Measurements from ENCODE around the gene BTBD10.
A peak's percentile ranks its signal among the peaks of the same experiment; 100 is the strongest.
"Not testable (repeated sequence)": the region's sequence is repeated elsewhere in the genome, so short reads cannot be mapped to it uniquely, and the experiment has no call there.

The BTBD10 gene

DNA sequence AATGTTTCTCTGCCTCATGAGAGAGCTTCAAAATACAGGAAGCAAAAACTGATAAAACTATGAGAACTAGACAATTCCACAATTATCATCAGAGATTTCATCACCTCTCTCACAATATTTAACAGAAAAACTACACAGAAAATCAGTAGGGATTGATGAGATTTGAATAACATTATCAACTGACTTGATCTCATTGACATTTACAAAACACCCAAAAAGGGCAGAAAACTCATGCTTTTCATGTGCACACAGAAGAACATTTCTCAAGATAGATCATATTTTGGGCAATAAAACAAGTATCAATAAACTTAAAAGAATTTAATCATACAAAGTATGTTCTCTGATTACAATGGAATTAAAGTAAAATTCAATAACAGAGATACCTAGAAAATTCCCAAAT, 35.6 kb downstream of the BTBD10 start:
- no peak overlapping the region for H3K27ac Mint-ChIP-seq
- H3K27me3 Mint-ChIP-seq: no peaks in the 10 kb centered on the region
- H3K4me1 Mint-ChIP-seq (ENCODE audit: low read depth): peaks cover 47% of the 10 kb centered on the region
- H3K9me3 Mint-ChIP-seq: peaks cover 13% of the 10 kb centered on the region
- peaks cover 51% of the 10 kb centered on the region for H3K36me3 Mint-ChIP-seq (ENCODE audit: low read depth)
- no peak for DNase-seq
- no peak overlapping the region for H3K4me3 Mint-ChIP-seq

- Mint-ChIP-seq H3K27ac (no peak overlapping the region), H3K4me1 (ENCODE audit: low read depth) (peaks cover 35% of the 10 kb centered on the region), H3K9me3 (peaks cover 9% of the 10 kb centered on the region), H3K27me3 (no peaks in the 10 kb centered on the region), H3K36me3 (ENCODE audit: low read depth) (peaks cover 50% of the 10 kb centered on the region), H3K4me3 (no peak overlapping the region)
- DNase-seq: no peak
These were observed 39.6 kb downstream of the BTBD10 start for GRCh38 chr11:13423372-13423771.

DNA sequence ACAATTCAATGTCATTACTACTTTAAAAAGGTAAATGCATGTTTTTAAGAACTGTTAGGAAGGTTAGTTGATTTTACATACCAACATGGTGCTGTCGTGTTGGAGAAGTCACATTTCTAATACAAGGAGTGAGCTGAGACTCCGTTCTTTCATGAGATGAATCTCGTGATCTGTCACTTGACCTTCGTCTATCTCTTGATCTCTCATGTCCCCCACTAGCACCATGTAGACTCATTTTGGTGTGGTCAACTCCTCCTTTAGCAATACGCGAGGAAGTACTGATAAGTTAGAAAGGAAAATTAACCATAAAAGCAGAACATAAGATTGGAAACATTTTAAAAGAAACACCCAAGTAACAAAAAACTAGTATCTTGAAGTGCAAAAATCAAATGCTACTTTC, 41.5 kb downstream of the BTBD10 start:
- no peak for DNase-seq
- Mint-ChIP-seq H3K27ac (peak overlapping the region; percentile 77), H3K27me3 (no peaks in the 10 kb centered on the region), H3K9me3 (no peaks in the 10 kb centered on the region), H3K4me3 (no peak overlapping the region), H3K4me1 (ENCODE audit: low read depth) (peaks cover 33% of the 10 kb centered on the region), H3K36me3 (ENCODE audit: low read depth) (peaks cover 49% of the 10 kb centered on the region)

DNA sequence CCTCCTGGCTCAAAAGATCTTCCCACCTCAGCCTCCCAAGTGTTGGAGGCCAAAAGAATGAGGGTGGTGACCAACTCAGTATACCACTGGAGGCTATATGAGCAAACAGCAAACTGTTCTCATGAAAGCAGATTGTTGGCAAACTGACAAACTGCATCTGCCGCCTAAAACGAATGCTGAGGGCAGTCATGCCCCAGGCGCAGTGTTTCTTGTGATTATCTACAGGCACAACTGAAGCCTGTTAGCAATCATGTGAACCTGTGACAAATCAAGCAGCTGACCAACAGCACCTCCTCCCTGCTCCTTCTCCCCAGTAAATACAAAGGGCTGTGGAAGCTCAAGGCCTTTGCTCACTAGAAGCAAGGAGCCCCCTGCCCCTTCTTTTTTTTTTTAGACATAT, 47.8 kb downstream of the BTBD10 start:
- Mint-ChIP-seq H3K4me3 (no peak overlapping the region), H3K27me3 (no peaks in the 10 kb centered on the region), H3K4me1 (ENCODE audit: low read depth) (no peaks in the 10 kb centered on the region), H3K27ac (no peak overlapping the region), H3K9me3 (no peaks in the 10 kb centered on the region), H3K36me3 (ENCODE audit: low read depth) (peaks cover 67% of the 10 kb centered on the region)
- DNase-seq: no peak

DNA sequence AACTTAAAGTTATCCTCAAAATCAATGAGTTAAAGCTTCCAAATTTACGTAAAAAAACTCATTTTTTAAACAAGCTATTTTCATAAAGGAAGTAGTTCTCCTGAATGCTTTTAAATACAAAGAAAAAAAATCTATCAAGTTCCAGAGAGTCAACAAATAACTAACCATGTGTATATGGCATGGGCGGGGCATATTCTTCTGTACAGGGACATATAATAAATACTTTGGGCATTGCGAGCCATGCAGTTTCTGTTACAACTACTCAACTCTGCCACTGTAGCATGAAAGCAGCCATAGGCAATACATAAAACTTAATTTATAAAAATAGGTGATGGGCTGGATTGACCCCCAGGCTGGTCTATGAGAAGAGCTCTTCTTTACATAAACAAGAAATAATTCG, 57.8 kb downstream of the BTBD10 start:
- H3K4me1 Mint-ChIP-seq (ENCODE audit: low read depth): no peaks in the 10 kb centered on the region
- H3K36me3 Mint-ChIP-seq (ENCODE audit: low read depth): peaks cover 59% of the 10 kb centered on the region
- no peaks in the 10 kb centered on the region for H3K27me3 Mint-ChIP-seq
- no peak for DNase-seq
- H3K27ac Mint-ChIP-seq: no peak overlapping the region
- H3K4me3 Mint-ChIP-seq: no peak overlapping the region
- H3K9me3 Mint-ChIP-seq: no peaks in the 10 kb centered on the region

DNA sequence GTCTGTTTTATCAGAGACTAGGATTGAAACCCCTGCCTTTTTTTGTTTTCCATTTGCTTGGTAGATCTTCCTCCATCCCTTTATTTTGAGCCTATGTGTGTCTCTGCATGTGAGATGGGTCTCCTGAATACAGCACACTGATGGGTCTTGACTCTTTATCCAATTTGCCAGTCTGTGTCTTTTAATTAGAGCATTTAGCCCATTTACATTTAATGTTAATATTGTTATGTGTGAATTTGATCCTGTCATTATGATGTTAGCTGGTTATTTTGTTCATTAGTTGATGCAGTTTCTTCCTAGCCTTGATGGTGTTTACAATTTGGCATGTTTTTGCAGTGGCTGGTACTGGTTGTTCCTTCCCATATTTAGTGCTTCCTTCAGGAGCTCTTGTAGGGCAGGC, 64.7 kb downstream of the BTBD10 start:
- not testable (repeated sequence) for H3K4me1 Mint-ChIP-seq (ENCODE audit: low read depth); H3K4me3 Mint-ChIP-seq; H3K27me3 Mint-ChIP-seq; H3K27ac Mint-ChIP-seq; DNase-seq; H3K9me3 Mint-ChIP-seq
- H3K36me3 Mint-ChIP-seq (ENCODE audit: low read depth): peaks cover 63% of the 10 kb centered on the region

DNA sequence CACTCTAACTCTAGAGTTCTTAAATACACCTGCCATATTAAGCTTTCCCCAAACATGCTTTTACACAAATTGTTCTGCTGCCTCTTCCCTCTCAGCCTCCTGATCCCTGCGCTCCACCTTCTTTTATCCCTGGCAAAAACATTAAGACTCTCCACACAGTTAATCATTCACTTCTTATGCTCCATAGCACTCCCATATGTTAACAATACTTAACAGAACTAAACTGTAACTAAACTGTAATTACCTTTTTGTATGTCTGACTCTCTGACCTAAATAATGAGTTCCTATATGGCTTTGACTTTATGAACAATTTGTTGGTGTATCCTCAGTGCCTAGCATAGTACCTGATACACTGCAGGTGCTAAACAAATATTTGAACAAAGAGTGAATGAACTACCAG, 71.8 kb downstream of the BTBD10 start:
- DNase-seq: no peak
- Mint-ChIP-seq H3K27me3 (no peaks in the 10 kb centered on the region), H3K36me3 (ENCODE audit: low read depth) (peaks cover 65% of the 10 kb centered on the region), H3K4me1 (ENCODE audit: low read depth) (peaks cover 4% of the 10 kb centered on the region), H3K27ac (peak overlapping the region; percentile 11), H3K4me3 (no peak overlapping the region), H3K9me3 (no peaks in the 10 kb centered on the region)

GRCh38 chr11:13388741-13389140, 74.3 kb downstream of the BTBD10 start:
- Mint-ChIP-seq H3K9me3 (no peaks in the 10 kb centered on the region), H3K4me3 (no peak overlapping the region), H3K27ac (peak overlapping the region; percentile 72), H3K36me3 (ENCODE audit: low read depth) (peaks cover 75% of the 10 kb centered on the region), H3K4me1 (ENCODE audit: low read depth) (peaks cover 4% of the 10 kb centered on the region), H3K27me3 (no peaks in the 10 kb centered on the region)
- no peak for DNase-seq

- Mint-ChIP-seq H3K36me3 (ENCODE audit: low read depth) (peaks cover 88% of the 10 kb centered on the region), H3K27ac (peak overlapping the region; percentile 5)
- DNase-seq: no peak
These were observed 76.5 kb downstream of the BTBD10 start for GRCh38 chr11:13386567-13386966.

DNA sequence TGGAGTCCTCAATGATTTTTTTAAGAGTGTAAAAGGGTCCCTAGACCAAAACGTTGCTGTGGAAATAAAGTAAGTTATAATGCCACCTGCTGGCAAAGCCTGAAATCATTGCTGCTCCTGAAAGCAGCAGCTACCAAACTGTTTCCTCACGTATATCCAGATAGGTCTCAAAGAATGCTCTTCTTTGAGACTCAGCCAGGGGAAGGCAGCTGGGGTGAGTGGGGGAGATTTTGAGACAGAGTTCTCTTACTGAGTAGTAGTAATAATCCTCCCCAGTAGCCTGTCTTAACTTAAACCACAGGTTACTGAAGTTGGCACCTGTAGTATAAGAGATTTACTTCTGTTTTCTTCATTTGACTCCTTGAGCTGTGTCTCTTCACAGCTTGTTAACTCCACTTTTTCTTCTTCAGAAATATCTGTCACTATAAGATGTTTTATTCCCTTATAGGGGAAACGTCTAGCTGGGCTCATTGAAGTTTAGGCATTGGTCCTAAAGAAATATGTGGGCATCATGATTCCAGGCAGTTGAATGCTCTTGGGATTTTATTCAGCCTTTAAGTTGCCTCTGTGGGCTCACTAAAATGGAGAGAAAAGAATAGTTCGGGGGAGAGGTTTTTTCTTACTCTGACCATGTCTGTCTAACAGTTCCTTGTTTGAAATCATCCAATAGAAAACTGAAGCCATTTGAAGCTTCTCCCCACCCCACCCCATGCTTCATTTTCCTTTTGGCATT, 77.9 kb downstream of the BTBD10 start:
- Mint-ChIP-seq H3K27ac (peak overlapping the region; percentile 53), H3K4me3 (no peak overlapping the region), H3K36me3 (ENCODE audit: low read depth) (peaks cover 89% of the 10 kb centered on the region), H3K4me1 (ENCODE audit: low read depth) (peaks cover 4% of the 10 kb centered on the region), H3K9me3 (no peaks in the 10 kb centered on the region), H3K27me3 (no peaks in the 10 kb centered on the region)
- no peak for DNase-seq

More at GRCh38 chr11:13386567-13386966, 76.5 kb downstream of the BTBD10 start:
- Mint-ChIP-seq H3K9me3 (no peaks in the 10 kb centered on the region), H3K4me1 (ENCODE audit: low read depth) (peaks cover 4% of the 10 kb centered on the region), H3K27me3 (no peaks in the 10 kb centered on the region), H3K4me3 (no peak overlapping the region)

DNA sequence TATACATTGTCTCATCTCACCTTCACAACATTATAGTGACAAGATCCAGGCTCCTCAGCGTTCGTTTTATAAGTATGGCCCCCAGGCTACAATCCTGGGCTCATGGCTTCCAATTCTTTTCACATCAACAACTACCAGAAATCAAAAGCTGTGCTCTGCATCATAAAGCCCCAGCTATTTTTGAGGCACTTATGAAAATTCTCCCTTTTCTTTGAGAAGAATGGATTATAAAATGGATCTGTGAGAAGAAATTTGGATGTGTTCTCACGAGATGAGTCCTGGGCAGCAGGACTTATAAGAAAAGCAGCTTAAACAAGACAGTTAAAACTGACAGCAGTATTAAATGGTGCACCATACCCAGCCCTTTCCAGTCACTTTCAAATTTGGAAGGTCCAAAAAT, 80.3 kb downstream of the BTBD10 start:
- no peaks in the 10 kb centered on the region for H3K27me3 Mint-ChIP-seq
- H3K36me3 Mint-ChIP-seq (ENCODE audit: low read depth): peaks cover 90% of the 10 kb centered on the region
- no peaks in the 10 kb centered on the region for H3K4me1 Mint-ChIP-seq (ENCODE audit: low read depth)
- no peaks in the 10 kb centered on the region for H3K9me3 Mint-ChIP-seq
- no peak for DNase-seq
- no peak overlapping the region for H3K27ac Mint-ChIP-seq
- H3K4me3 Mint-ChIP-seq: no peak overlapping the region

DNA sequence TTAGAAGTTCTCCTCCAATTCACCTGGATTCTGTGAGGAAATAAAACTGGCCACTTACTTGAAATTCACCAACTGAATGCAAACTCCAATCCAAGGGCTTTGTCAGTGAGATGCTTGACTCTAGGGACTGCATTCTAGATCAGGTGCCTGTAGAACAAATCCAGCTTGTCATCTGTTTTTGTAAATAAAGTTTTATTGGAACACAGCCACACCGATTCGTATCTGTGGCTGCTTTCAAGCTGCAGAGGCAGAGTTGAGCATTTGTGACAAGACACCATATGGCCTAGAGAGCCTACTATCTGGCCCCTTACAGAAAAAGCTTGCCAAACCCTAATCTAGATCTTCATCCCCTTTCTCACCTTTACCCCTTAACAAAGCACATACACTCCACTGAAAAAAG, 82.3 kb downstream of the BTBD10 start:
- peaks cover 85% of the 10 kb centered on the region for H3K36me3 Mint-ChIP-seq (ENCODE audit: low read depth)
- no peak for DNase-seq
- no peaks in the 10 kb centered on the region for H3K4me1 Mint-ChIP-seq (ENCODE audit: low read depth)
- peak overlapping the region; percentile 54 for H3K27ac Mint-ChIP-seq
- H3K9me3 Mint-ChIP-seq: no peaks in the 10 kb centered on the region
- H3K27me3 Mint-ChIP-seq: no peaks in the 10 kb centered on the region
- H3K4me3 Mint-ChIP-seq: no peak overlapping the region

- DNase-seq: no peak
- H3K4me3 Mint-ChIP-seq: no peak overlapping the region
- H3K4me1 Mint-ChIP-seq (ENCODE audit: low read depth): no peaks in the 10 kb centered on the region
- H3K36me3 Mint-ChIP-seq (ENCODE audit: low read depth): peaks cover 91% of the 10 kb centered on the region
- H3K9me3 Mint-ChIP-seq: no peaks in the 10 kb centered on the region
- no peak overlapping the region for H3K27ac Mint-ChIP-seq
- no peaks in the 10 kb centered on the region for H3K27me3 Mint-ChIP-seq
These were observed 84.7 kb downstream of the BTBD10 start for GRCh38 chr11:13378316-13378715.

DNA sequence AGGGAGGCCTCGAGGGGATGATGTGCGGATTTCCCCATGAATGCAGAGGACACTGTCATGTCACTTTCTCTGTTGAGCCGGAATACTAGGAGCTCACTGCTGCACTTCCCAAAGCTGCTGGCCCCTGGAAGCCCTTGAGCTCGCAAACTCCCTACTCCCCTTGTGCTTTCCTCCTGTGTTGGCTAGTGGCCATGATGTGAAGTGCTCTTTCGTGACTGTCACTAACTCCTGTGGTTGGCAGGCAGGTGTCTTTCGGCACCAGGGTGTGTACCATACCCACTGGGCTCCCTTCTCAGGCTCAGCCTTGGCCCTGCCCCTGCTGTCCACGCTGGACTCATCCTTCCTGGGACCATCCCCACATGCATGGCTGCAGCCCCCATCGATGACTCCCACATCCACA, 86.2 kb downstream of the BTBD10 start:
- DNase-seq: no peak
- Mint-ChIP-seq H3K4me3 (no peak overlapping the region), H3K9me3 (no peaks in the 10 kb centered on the region), H3K27ac (peak overlapping the region; percentile 45), H3K27me3 (no peaks in the 10 kb centered on the region), H3K36me3 (ENCODE audit: low read depth) (peaks cover 76% of the 10 kb centered on the region), H3K4me1 (ENCODE audit: low read depth) (no peaks in the 10 kb centered on the region)

DNA sequence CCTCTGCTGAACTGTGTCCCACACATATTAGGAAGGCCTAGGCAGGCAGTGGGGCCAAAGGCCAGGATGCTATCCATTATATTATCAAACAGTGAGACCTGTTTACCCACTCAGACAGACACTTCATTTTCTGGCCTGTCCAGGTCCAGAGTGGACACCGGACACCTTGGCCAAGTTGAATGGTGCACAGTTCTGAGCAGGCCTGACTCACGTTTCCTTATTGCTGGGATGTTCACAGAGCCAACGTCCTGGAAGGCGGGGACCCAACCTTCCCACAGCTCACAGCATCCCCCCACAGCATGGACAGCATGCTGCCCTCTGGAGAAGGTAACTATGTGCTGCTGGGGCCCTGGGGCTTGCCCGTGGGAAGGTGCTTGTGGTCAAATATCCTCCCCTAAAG, 86.6 kb downstream of the BTBD10 start:
- Mint-ChIP-seq H3K27ac (peak overlapping the region; percentile 30), H3K4me1 (ENCODE audit: low read depth) (no peaks in the 10 kb centered on the region), H3K4me3 (no peak overlapping the region), H3K36me3 (ENCODE audit: low read depth) (peaks cover 72% of the 10 kb centered on the region), H3K9me3 (no peaks in the 10 kb centered on the region), H3K27me3 (no peaks in the 10 kb centered on the region)
- DNase-seq: no peak

GRCh38 chr11:13375798-13376197, 87.2 kb downstream of the BTBD10 start:
- no peaks in the 10 kb centered on the region for H3K27me3 Mint-ChIP-seq
- no peaks in the 10 kb centered on the region for H3K4me1 Mint-ChIP-seq (ENCODE audit: low read depth)
- no peak for DNase-seq
- H3K27ac Mint-ChIP-seq: peak overlapping the region; percentile 14
- H3K36me3 Mint-ChIP-seq (ENCODE audit: low read depth): peaks cover 66% of the 10 kb centered on the region
- H3K9me3 Mint-ChIP-seq: no peaks in the 10 kb centered on the region
- H3K4me3 Mint-ChIP-seq: no peak overlapping the region

Data from activated T-cell treated with anti-CD3 and anti-CD28 coated beads, Interleukin-2, amount 50 U/mL, for 24 hours (primary cell).